NCI-H69 (cell line): Measurements from ENCODE around the gene PTRHD1.

Experiments used
- DNase-seq: peaks from one replicate; lab custom pipeline; 2025; lab: John Stamatoyannopoulos, UW

Gene PTRHD1

GRCh38 chr2:24756789-24757188, 36.4 kb downstream of the PTRHD1 start:
- DNase-seq: no peak

- peak; percentile 42 for DNase-seq
Observed at GRCh38 chr2:24754985-24755705, 38.0 kb downstream of the PTRHD1 start.

GRCh38 chr2:24749069-24749691, 44.0 kb downstream of the PTRHD1 start:
- peak; percentile 11 for DNase-seq

- no peak for DNase-seq
Observed at GRCh38 chr2:24747299-24747698, 45.9 kb downstream of the PTRHD1 start.

GRCh38 chr2:24745825-24746224, 47.4 kb downstream of the PTRHD1 start:
- no peak for DNase-seq

- DNase-seq: no peak
Observed at GRCh38 chr2:24744356-24744755, 48.8 kb downstream of the PTRHD1 start.

GRCh38 chr2:24743924-24744323, 49.3 kb downstream of the PTRHD1 start:
- DNase-seq: no peak

- DNase-seq: no peak
Observed at GRCh38 chr2:24742730-24743129, 50.5 kb downstream of the PTRHD1 start.

- DNase-seq: peak; percentile 14
Observed at GRCh38 chr2:24740142-24740541, 53.0 kb downstream of the PTRHD1 start.
